GM06990 (cell line): ENCODE results near the gene SLC9A8.

Experiments
- DNase-seq: peaks from one replicate; pipeline ENCODE4 v3.0.0-alpha.2; 2011; ENCODE audit not compliant: insufficient read length; ENCODE audit errors: extremely low read depth
- H3K27me3 ChIP-seq: replicated peaks from 2 replicates; pipeline ENCODE4 v1.6.0; 2011; ENCODE audit warnings: low read length; ENCODE audit not compliant: control insufficient read depth, insufficient read depth
- H3K36me3 ChIP-seq: 2 replicates; pipeline ENCODE4 v1.5.1; 2011; ENCODE audit warnings: low read length; ENCODE audit not compliant: control insufficient read depth, insufficient read depth
- H3K4me3 ChIP-seq: replicated peaks from 2 replicates; pipeline ENCODE4 v1.5.1; 2011; ENCODE audit warnings: low read depth, mild to moderate bottlenecking, control low read depth, low read length
- CTCF ChIP-seq: IDR thresholded peaks from 2 replicates; pipeline ENCODE4 v1.5.1; 2011; ENCODE audit warnings: low read length, control low read depth, mild to moderate bottlenecking, inconsistent platforms; ENCODE audit not compliant: insufficient read depth, poor library complexity, severe bottlenecking

SLC9A8 gene

GRCh38 chr20:49905415-49906091 is 92.9 kb downstream of the SLC9A8 start:
- no peak for TF ChIP-seq CTCF
- H3K36me3 ChIP-seq = peaks cover 31% of the 10 kb centered on the region
- H3K27me3 ChIP-seq = no peaks in the 10 kb centered on the region
- DNase-seq = no peak
- no peak overlapping the region for H3K4me3 ChIP-seq

- DNase-seq = no peak
- H3K36me3 ChIP-seq = peaks cover 31% of the 10 kb centered on the region
- no peak overlapping the region for H3K4me3 ChIP-seq
- TF ChIP-seq CTCF = no peak
- no peaks in the 10 kb centered on the region for H3K27me3 ChIP-seq
Measured at GRCh38 chr20:49906101-49906604, 93.5 kb downstream of the SLC9A8 start.

- Histone ChIP-seq H3K36me3 (peaks cover 30% of the 10 kb centered on the region), H3K4me3 (no peak overlapping the region), H3K27me3 (no peaks in the 10 kb centered on the region)
- DNase-seq = no peak
- TF ChIP-seq CTCF = no peak
Measured at GRCh38 chr20:49906615-49907154, 94.1 kb downstream of the SLC9A8 start.

GRCh38 chr20:49907405-49908257 is 95.0 kb downstream of the SLC9A8 start:
- TF ChIP-seq CTCF = no peak
- Histone ChIP-seq H3K27me3 (no peaks in the 10 kb centered on the region), H3K36me3 (peaks cover 31% of the 10 kb centered on the region), H3K4me3 (no peak overlapping the region)
- DNase-seq = no peak

GRCh38 chr20:49908258-49908565 is 95.6 kb downstream of the SLC9A8 start:
- Histone ChIP-seq H3K27me3 (no peaks in the 10 kb centered on the region), H3K36me3 (peaks cover 31% of the 10 kb centered on the region), H3K4me3 (no peak overlapping the region)
- no peak for TF ChIP-seq CTCF
- DNase-seq = no peak
